ENCODE data around the gene SPTBN1. TPM values are rescaled to one million over a fixed set of nuclear protein-coding genes. Genes with fewer than 3 reads are reported as not detected.

The SPTBN1 gene
- total and polyA plus RNA-seq, 2 experiments from 2014 or later: 58.1 to 204 TPM

DNA sequence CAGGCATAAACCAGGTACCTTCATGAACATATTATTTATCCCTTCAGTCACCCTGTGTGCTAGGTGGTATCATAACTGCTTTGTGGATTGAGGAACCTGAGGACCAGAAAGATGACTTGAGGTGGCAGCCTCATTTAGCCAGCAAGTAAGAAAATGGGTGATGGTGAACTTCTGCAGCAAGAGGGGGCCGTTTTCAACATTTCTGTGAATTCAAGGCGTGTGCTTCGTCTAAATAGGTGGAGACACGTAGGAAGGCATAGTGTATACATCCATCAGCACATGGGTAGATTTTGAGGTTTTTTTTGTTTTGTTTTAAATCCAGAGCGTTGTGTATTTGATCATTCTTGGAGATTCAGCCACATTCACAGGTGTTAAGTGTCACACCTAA, 118.7 kb downstream of the SPTBN1 start (continued):
- no peak for TF ChIP-seq ZNF331 (CRISPR knock-in tag; IDR thresholded peaks at IDR 0.05; ENCODE audit: low read depth)

DNA sequence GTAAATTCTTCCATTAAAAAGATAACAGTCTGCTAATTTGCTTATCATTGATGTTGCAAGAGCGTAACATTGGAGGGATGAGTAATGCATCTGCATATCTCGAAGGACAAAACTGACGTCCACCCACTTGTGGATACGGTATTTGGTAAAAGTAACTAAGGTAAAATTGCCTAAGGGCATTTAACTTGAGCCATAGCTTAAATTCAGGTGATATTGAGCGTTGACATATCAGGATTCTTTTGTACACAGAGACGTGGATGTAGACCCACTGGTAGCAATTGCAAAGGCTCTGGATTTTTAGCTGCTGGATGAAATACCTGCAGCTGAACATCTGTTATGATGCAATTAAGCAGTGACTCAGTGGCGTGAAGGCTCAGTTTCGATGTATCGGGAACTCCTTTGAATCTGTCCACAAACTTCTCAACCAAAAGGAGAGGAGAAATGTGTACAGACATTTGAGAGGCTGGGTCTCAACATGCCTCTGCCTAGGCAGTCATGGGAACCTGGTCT, 119.3 kb downstream of the SPTBN1 start:
- Histone ChIP-seq H3K79me2 (replicated peaks; ENCODE audit: insufficient read depth) (peaks cover 100% of the 10 kb centered on the region), H3K27ac (ENCODE audit: low read depth) (no peak overlapping the region), H3K27me3 (ENCODE audit: insufficient read depth) (no peaks in the 10 kb centered on the region), H3F3A (replicated peaks; ENCODE audit: low read depth) (no peaks in the 10 kb centered on the region), H4K20me1 (replicated peaks; ENCODE audit: insufficient read depth) (peaks cover 96% of the 10 kb centered on the region), H3K4me2 (peak overlapping the region; percentile 42; the same call in 1 of the 2 replicates), H2AFZ (no peak overlapping the region), H3K4me3 (no peak overlapping the region), H3K4me1 (ENCODE audit: insufficient read depth) (peaks cover 86% of the 10 kb centered on the region), H3K36me3 (ENCODE audit: insufficient read depth) (no peaks in the 10 kb centered on the region), H3K9me2 (ENCODE audit: insufficient read depth) (no peaks in the 10 kb centered on the region)
- DNase-seq (ENCODE audit: low spot score): no peak
- Mint-ChIP-seq H3K27me3 (ENCODE audit: insufficient read depth, low read depth, poor library complexity) (peaks cover 5% of the 10 kb centered on the region), H3K4me3 (no peak overlapping the region), H3K9me3 (peaks cover 6% of the 10 kb centered on the region), H3K27ac (no peak overlapping the region; the same call in 1 of the 2 replicates), H3K36me3 (ENCODE audit: low read depth) (peaks cover 18% of the 10 kb centered on the region), H3K4me1 (peaks cover 80% of the 10 kb centered on the region)
- no peak for ATAC-seq
- no peak for TF ChIP-seq EZH2phosphoT487 (IDR thresholded peaks at IDR 0.05; ENCODE audit: unreplicated experiment)
- no peak for TF ChIP-seq ZNF331 (CRISPR knock-in tag; IDR thresholded peaks at IDR 0.05; ENCODE audit: low read depth)
- TF ChIP-seq, protein P1, sequence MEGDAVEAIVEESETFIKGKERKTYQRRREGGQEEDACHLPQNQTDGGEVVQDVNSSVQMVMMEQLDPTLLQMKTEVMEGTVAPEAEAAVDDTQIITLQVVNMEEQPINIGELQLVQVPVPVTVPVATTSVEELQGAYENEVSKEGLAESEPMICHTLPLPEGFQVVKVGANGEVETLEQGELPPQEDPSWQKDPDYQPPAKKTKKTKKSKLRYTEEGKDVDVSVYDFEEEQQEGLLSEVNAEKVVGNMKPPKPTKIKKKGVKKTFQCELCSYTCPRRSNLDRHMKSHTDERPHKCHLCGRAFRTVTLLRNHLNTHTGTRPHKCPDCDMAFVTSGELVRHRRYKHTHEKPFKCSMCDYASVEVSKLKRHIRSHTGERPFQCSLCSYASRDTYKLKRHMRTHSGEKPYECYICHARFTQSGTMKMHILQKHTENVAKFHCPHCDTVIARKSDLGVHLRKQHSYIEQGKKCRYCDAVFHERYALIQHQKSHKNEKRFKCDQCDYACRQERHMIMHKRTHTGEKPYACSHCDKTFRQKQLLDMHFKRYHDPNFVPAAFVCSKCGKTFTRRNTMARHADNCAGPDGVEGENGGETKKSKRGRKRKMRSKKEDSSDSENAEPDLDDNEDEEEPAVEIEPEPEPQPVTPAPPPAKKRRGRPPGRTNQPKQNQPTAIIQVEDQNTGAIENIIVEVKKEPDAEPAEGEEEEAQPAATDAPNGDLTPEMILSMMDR (conservative IDR thresholded peaks at IDR 0.05; ENCODE audit: low read depth in 2 of 2): no peak
- no peak for TF ChIP-seq ZNF114 (CRISPR knock-in tag; IDR thresholded peaks at IDR 0.05)

DNA sequence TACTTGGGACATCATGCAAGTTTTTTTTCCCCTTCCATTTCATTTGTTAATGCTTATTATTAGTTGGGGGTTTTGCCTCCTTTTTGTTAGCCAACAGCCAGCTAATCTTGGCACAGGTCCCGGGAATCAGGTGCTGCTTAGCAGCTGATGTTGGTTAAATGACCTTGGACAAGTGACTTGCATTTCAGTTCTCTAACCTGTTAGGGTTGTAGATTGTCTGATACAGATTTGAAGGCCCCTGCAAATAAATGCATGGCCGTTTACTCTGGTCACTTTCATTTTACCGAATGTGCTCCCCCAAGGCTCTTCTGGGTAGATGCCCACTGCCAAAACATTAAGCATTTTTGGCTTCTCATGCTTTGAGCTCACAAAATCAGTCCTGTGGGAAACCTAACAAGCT, 120.9 kb downstream of the SPTBN1 start:
- H3K27ac Mint-ChIP-seq: no peak overlapping the region
- ATAC-seq: no peak
- peaks cover 100% of the 10 kb centered on the region for H3K79me2 ChIP-seq (replicated peaks; ENCODE audit: insufficient read depth)
- TF ChIP-seq EZH2 (IDR thresholded peaks at IDR 0.05; ENCODE audit: low read depth, unreplicated experiment): no peak
- TF ChIP-seq, protein P2, sequence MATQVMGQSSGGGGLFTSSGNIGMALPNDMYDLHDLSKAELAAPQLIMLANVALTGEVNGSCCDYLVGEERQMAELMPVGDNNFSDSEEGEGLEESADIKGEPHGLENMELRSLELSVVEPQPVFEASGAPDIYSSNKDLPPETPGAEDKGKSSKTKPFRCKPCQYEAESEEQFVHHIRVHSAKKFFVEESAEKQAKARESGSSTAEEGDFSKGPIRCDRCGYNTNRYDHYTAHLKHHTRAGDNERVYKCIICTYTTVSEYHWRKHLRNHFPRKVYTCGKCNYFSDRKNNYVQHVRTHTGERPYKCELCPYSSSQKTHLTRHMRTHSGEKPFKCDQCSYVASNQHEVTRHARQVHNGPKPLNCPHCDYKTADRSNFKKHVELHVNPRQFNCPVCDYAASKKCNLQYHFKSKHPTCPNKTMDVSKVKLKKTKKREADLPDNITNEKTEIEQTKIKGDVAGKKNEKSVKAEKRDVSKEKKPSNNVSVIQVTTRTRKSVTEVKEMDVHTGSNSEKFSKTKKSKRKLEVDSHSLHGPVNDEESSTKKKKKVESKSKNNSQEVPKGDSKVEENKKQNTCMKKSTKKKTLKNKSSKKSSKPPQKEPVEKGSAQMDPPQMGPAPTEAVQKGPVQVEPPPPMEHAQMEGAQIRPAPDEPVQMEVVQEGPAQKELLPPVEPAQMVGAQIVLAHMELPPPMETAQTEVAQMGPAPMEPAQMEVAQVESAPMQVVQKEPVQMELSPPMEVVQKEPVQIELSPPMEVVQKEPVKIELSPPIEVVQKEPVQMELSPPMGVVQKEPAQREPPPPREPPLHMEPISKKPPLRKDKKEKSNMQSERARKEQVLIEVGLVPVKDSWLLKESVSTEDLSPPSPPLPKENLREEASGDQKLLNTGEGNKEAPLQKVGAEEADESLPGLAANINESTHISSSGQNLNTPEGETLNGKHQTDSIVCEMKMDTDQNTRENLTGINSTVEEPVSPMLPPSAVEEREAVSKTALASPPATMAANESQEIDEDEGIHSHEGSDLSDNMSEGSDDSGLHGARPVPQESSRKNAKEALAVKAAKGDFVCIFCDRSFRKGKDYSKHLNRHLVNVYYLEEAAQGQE (IDR thresholded peaks at IDR 0.05; ENCODE audit: unreplicated experiment): no peak
- TF ChIP-seq, protein P3, sequence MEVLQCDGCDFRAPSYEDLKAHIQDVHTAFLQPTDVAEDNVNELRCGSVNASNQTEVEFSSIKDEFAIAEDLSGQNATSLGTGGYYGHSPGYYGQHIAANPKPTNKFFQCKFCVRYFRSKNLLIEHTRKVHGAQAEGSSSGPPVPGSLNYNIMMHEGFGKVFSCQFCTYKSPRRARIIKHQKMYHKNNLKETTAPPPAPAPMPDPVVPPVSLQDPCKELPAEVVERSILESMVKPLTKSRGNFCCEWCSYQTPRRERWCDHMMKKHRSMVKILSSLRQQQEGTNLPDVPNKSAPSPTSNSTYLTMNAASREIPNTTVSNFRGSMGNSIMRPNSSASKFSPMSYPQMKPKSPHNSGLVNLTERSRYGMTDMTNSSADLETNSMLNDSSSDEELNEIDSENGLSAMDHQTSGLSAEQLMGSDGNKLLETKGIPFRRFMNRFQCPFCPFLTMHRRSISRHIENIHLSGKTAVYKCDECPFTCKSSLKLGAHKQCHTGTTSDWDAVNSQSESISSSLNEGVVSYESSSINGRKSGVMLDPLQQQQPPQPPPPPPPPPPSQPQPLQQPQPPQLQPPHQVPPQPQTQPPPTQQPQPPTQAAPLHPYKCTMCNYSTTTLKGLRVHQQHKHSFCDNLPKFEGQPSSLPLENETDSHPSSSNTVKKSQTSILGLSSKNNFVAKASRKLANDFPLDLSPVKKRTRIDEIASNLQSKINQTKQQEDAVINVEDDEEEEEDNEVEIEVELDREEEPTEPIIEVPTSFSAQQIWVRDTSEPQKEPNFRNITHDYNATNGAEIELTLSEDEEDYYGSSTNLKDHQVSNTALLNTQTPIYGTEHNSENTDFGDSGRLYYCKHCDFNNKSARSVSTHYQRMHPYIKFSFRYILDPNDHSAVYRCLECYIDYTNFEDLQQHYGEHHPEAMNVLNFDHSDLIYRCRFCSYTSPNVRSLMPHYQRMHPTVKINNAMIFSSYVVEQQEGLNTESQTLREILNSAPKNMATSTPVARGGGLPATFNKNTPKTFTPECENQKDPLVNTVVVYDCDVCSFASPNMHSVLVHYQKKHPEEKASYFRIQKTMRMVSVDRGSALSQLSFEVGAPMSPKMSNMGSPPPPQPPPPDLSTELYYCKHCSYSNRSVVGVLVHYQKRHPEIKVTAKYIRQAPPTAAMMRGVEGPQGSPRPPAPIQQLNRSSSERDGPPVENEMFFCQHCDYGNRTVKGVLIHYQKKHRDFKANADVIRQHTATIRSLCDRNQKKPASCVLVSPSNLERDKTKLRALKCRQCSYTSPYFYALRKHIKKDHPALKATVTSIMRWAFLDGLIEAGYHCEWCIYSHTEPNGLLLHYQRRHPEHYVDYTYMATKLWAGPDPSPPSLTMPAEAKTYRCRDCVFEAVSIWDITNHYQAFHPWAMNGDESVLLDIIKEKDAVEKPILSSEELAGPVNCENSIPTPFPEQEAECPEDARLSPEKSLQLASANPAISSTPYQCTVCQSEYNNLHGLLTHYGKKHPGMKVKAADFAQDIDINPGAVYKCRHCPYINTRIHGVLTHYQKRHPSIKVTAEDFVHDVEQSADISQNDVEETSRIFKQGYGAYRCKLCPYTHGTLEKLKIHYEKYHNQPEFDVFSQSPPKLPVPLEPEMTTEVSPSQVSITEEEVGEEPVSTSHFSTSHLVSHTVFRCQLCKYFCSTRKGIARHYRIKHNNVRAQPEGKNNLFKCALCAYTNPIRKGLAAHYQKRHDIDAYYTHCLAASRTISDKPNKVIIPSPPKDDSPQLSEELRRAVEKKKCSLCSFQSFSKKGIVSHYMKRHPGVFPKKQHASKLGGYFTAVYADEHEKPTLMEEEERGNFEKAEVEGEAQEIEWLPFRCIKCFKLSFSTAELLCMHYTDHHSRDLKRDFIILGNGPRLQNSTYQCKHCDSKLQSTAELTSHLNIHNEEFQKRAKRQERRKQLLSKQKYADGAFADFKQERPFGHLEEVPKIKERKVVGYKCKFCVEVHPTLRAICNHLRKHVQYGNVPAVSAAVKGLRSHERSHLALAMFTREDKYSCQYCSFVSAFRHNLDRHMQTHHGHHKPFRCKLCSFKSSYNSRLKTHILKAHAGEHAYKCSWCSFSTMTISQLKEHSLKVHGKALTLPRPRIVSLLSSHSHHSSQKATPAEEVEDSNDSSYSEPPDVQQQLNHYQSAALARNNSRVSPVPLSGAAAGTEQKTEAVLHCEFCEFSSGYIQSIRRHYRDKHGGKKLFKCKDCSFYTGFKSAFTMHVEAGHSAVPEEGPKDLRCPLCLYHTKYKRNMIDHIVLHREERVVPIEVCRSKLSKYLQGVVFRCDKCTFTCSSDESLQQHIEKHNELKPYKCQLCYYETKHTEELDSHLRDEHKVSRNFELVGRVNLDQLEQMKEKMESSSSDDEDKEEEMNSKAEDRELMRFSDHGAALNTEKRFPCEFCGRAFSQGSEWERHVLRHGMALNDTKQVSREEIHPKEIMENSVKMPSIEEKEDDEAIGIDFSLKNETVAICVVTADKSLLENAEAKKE (CRISPR knock-in tag; IDR thresholded peaks at IDR 0.05): no peak

More for the DNA sequence above, 120.9 kb downstream of the SPTBN1 start:
- H3K9me3 Mint-ChIP-seq: peaks cover 6% of the 10 kb centered on the region
- Histone ChIP-seq H3F3A (replicated peaks; ENCODE audit: low read depth) (no peaks in the 10 kb centered on the region), H3K27me3 (ENCODE audit: insufficient read depth) (no peaks in the 10 kb centered on the region), H3K4me2 (peak overlapping the region; percentile 24), H3K27ac (ENCODE audit: low read depth) (no peak overlapping the region), H2AFZ (no peak overlapping the region), H3K4me3 (no peak overlapping the region), H3K9me2 (ENCODE audit: insufficient read depth) (no peaks in the 10 kb centered on the region), H3K36me3 (ENCODE audit: insufficient read depth) (no peaks in the 10 kb centered on the region), H4K20me1 (replicated peaks; ENCODE audit: insufficient read depth) (peaks cover 95% of the 10 kb centered on the region), H3K4me1 (ENCODE audit: insufficient read depth) (peaks cover 85% of the 10 kb centered on the region)
- H3K36me3 Mint-ChIP-seq (ENCODE audit: low read depth): peaks cover 16% of the 10 kb centered on the region
- no peak overlapping the region for H3K4me3 Mint-ChIP-seq
- H3K4me1 Mint-ChIP-seq: peaks cover 74% of the 10 kb centered on the region
- H3K27me3 Mint-ChIP-seq (ENCODE audit: insufficient read depth, low read depth, poor library complexity): peaks cover 5% of the 10 kb centered on the region
- DNase-seq (ENCODE audit: low spot score): no peak

Data from GM23338 (cell line).